Adrenal gland (tissue), 5 donors: ENCODE data around the gene THBS4.

Experiments
- POLR2A ChIP-seq, 2 donors: fragments of 450-650 bp; IDR thresholded peaks; one replicate each; pipeline ENCODE4 v1.6.1; 2017; ENCODE audit warnings: antibody characterized with exemption in 2 of 2, mild to moderate bottlenecking in 2 of 2, moderate library complexity in 1 of 2
- TF ChIP-seq, protein P1 (sequence below), 6 experiments: fragments of 450-650 bp in 4 of 6; fragments of 200-600 bp in 2 of 6; sonication (generic) in 1 of 6; IDR thresholded peaks; 1 replicate in 5 of 6; 2 replicates in 1 of 6; pipeline versions ENCODE4 v1.5.1 to v1.8.0; 2016 to 2021; ENCODE audit warnings: antibody characterized with exemption in 6 of 6, mild to moderate bottlenecking in 2 of 6, moderate library complexity in 1 of 6
- donor health status: DM: no; HTN: no; CAD: no.

- TF ChIP-seq POLR2A (IDR thresholded peaks at IDR 0.05): no peak
- TF ChIP-seq, protein P1, sequence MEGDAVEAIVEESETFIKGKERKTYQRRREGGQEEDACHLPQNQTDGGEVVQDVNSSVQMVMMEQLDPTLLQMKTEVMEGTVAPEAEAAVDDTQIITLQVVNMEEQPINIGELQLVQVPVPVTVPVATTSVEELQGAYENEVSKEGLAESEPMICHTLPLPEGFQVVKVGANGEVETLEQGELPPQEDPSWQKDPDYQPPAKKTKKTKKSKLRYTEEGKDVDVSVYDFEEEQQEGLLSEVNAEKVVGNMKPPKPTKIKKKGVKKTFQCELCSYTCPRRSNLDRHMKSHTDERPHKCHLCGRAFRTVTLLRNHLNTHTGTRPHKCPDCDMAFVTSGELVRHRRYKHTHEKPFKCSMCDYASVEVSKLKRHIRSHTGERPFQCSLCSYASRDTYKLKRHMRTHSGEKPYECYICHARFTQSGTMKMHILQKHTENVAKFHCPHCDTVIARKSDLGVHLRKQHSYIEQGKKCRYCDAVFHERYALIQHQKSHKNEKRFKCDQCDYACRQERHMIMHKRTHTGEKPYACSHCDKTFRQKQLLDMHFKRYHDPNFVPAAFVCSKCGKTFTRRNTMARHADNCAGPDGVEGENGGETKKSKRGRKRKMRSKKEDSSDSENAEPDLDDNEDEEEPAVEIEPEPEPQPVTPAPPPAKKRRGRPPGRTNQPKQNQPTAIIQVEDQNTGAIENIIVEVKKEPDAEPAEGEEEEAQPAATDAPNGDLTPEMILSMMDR (IDR thresholded peaks at IDR 0.05): no peak
Observed at GRCh38 chr5:80077051-80077714, 42.0 kb downstream of the THBS4 start.
